ENCODE data around the gene TBC1D10A.
A peak's percentile ranks its signal among the peaks of the same experiment; 100 is the strongest.

Gene TBC1D10A, protein sequence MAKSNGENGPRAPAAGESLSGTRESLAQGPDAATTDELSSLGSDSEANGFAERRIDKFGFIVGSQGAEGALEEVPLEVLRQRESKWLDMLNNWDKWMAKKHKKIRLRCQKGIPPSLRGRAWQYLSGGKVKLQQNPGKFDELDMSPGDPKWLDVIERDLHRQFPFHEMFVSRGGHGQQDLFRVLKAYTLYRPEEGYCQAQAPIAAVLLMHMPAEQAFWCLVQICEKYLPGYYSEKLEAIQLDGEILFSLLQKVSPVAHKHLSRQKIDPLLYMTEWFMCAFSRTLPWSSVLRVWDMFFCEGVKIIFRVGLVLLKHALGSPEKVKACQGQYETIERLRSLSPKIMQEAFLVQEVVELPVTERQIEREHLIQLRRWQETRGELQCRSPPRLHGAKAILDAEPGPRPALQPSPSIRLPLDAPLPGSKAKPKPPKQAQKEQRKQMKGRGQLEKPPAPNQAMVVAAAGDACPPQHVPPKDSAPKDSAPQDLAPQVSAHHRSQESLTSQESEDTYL

DNA sequence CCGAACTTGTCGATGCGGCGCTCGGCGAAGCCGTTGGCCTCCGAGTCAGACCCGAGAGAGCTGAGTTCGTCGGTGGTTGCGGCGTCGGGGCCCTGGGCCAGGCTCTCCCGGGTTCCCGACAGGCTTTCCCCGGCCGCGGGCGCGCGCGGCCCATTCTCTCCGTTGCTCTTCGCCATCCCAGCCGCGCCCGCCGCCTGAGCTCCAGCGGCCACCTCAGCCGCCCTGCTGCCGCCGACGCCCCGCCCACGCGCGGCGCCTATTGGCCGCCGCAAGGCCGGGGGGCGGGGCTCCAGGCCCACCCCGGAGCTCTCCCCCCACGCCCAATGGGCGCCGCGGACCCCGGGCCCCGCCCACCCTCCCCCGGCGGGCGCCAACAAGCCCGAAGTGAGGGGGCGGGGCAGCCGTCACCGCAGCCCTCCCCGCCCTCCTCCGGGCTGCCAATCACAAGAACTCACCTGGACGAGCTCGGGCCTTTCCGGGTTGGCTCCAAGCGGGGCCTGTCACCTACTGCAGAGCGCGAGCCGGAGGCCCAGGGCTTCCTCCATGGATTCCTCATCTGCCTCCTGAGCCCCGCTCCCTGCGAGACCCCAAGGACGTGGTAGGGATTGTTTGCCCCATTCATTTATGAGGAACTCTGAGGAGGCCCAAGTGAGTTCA lies at the start of gene TBC1D10A:
TSS of gene TBC1D10A (minus strand) at position 236 of the 657 bp plus-strand sequence. CDS start at position 176, 60 bp downstream.
- DNase-seq (ENCODE audit: low read depth in 2 of 2), result peak; percentile 83 to 90

DNA sequence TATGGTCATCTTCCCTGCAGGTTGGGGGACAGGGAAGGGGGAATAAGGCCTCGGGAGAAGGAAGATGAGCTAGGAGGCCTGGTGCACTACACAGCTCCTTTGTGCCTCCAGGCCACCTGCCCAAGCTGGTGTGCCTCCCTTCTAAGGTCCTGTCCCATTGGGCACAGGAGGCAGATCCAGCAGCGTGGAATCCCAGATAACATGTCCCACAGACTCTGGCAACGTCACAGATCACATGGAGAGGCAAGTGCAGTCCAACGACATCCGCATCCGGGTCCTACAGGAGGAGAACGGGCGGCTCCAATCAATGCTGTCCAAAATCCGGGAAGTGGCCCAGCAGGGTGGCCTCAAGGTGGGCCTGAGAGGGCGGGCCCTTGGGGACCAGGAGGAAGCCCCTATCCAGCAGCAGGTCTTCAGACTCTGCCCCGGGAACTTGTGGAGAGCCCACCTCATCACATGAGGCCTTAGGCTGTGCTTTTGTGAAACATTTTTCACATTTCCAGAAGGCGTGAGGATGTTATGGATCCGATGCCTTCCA lies 48.6 kb upstream of the TBC1D10A start:
- DNase-seq (ENCODE audit: low read depth in 2 of 2), result no peak

DNA sequence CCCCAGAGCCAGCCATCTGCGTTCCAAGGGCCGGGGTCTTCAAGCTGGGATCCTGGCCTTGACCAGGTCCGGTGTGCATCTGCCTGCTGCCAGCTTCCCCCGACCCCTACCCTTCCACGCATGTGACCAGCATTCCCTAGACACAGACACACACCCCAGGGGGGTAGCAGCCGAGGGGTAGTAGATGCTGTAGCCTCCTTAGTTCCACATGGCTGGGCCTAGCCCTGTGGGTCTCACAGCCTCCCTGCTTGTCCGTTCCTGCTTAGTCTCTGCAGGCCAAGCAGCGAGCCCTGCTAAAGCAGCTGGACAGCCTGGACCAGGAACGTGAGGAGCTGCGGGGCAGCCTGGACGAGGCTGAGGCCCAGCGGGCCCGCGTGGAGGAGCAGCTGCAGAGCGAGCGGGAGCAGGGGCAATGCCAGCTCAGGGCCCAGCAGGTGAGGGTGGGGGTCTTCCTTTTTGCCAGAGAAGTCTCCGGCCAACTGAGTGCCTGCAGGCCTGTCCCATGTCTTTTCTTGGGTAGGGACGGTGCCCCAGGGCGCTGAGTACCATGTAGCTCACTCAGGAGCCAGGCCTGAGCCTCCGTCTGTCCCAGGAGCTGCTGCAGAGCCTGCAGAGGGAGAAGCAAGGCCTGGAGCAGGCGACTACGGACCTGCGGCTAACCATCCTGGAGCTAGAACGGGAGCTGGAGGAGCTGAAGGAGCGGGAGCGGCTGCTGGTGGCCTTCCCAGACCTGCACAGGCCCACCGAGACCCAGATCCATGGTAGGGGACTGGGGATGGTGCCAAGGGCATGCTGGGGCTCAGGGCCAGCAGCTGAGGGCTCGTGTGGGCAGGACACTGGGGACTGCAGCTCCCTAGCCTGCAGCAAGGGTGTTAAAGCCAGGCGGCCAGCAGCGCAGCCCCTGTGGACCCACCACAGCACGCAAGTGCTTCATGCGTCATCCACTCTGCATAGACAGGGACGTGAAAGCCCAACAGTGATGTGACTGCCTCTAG lies 46.9 kb upstream of the TBC1D10A start:
- DNase-seq (ENCODE audit: low read depth in 2 of 2), result no peak

DNA sequence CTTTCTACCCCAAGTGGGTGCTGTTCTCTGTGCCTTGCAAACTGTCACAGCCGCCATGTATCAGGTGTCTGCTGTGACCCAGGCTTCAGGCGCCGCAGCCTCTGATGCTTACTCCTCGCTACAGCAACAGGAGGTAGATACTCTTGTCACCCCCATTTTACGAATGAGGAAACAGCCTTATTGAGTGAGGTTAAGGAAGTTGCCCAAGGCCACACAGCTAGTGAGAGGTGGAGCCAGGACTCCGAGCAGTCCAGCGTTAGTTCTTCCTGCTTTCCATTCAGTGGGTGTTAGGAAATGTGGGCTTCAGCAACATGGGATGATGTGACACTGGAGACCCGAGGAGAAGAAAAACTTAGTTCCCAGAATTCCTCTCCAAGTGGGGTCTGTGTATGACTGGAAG lies 46.2 kb upstream of the TBC1D10A start:
- no peak for DNase-seq (ENCODE audit: low read depth in 2 of 2)

DNA sequence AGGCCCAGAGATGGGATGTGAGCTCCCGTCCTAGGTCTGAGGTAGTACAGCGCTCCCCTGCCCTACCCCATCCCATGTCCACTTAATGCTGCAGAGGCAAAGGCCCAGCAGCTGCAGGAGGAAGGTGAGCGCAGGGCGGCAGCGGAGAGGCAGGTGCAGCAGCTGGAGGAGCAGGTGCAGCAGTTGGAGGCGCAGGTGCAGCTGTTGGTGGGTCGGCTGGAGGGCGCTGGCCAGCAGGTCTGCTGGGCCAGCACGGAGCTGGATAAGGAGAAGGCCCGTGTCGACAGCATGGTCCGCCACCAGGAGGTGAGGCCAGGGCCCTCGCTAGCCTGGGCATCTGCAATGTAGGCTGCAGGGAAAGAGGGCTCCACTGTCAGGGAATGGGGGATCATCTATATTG lies 45.2 kb upstream of the TBC1D10A start:
- DNase-seq (ENCODE audit: low read depth in 2 of 2), result no peak

DNA sequence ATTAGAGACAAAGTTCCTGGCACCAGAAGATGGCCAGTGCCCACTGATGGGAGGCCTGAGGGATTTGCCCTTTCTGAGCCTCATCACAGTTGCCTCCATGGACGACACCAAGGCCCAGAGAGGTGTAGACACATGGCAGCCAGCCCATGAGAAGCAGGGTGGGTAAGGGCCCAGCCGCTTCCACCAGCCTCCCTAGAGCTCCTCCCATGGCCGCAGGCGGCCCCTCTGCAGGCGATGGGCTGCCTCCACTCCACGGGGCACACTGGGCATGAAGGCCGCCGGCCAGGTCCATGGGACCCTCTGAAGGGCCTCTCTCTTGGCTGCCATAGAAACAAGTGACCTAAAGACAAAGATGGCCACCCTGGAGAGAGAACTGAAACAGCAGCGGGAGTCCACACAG lies 44.6 kb upstream of the TBC1D10A start:
- no peak for DNase-seq (ENCODE audit: low read depth in 2 of 2)

DNA sequence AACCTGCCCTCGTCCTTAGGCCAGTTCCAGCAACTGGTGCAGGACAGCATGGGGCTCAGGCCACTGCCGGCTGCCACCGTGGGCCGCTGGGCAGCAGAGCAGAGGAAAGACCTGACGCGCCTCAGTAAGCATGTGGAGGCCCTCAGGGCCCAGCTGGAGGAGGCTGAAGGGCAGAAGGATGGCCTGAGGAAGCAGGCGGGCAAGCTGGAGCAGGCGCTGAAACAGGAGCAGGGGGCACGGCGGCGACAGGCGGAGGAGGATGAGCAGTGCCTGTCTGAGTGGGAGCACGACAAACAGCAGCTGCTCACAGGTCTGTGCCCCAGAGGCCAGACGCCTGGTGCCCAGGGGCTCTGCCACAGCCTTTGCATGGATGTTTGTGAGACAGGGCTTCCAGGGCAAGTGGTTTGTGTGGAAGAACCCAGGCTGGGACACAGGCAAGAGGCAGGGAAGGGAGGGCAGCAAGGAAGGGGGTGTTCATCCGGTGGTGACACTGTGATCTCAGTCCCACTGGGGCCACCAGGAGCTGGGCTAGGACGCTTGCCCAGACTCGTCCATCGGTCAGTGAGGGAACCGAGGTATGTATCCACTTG lies 44.0 kb upstream of the TBC1D10A start:
- DNase-seq (ENCODE audit: low read depth in 2 of 2), result no peak

DNA sequence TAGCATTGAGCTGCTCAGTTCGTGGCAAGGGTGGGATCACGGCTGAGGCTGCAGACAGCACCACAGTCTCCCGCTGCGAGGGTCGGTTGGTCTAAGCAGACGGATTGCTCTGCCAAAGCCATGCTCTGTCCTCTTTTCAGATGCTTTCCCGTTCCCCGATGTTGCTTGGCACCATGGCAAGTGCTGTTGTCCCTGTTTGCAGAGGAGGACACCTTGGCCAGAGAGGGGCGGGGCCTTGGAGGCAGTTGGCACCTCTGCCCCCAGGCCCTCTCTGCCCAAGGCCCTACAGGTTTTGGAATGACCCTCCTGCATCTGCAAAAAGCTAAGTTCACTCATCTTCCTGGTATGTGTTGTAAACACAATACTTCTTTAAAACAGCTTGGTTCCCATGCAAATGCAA lies 41.7 kb upstream of the TBC1D10A start:
- DNase-seq (ENCODE audit: low read depth in 2 of 2), result no peak

DNA sequence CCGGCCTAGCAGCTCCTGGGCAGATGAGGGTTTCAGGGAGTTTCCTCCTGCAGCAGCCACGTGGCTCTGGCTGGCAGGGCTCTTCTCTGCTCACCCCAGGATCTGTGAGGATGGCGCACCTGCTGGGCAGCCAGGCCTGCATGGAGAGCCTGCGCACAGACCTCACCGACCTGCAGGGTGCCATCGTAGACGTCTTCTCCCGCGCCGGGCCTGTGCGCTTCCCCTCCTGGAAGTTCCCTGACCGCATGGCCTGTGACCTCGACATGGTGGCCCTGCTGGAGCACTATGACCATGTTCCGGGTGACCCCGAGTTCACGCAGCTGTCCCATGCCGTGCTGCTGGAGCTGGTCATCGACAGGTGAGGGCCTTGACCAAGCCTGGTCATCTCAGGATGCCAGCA lies 39.1 kb upstream of the TBC1D10A start:
- no peak for DNase-seq (ENCODE audit: low read depth in 2 of 2)

DNA sequence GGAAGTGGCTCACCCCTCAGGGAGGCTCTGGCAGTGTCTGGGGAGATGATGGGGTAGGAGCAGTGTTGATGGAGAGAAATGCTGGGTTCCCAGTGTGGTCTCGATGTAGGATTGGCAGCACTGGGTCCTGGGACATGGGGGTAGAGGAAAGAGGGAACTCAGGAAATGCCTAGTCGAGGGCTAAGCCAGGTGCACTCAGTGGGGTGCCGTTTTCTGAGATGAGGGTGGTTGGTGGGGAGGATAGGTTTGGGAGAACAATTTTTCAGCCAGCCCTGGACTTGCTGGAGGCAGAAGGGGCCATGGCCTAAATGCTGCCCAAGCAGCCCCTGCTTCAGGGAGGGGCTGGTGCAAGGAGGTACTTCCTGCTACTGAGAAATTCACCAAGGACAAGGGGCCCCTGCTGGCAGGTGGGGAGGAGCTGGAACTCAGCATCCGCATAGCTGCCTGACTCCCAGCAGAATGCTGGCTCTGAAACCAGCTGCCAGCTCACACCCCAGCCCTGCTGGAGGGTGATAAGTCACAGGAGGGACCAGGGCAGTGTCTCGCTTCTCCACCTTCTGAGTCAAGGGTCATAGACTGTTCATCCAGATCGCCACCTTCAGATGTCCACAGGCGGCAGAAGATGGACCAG lies 36.0 kb upstream of the TBC1D10A start:
- DNase-seq (ENCODE audit: low read depth in 2 of 2), result no peak

DNA sequence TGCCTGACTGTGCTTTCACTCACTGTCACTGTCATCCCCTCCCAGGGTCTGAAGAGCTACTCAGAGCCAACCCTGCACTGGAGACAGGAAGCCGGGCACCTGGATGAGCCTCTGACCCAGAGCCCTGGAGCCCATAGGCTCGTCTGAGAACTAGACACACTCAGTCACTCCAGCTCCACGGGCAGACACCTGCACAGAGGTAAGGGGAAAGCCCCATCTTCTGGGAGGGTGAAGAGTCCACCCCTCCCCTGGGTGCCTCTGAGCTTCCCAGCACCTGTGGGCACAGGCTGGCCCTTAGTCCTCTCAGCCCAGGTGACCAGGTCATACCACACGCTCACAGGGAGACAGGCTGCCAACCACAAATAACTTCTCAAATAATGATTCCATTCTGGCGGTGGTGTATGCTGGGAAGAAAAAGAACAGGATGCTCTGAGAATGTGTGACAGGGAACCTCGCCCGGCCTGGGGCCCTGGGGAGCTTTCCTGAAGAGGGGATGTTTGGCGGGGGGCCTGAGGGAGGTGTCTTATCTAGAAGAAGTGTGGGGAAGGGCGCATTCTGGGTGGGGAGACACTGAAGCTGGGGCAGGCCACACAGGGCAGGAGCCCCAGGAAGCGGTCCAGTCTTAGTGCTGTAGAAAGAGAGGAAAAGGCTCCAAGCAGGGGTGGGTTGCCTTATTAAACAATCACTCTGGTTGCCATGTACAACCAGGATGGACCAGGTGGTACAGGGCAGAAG lies 35.3 kb upstream of the TBC1D10A start:
- DNase-seq (ENCODE audit: low read depth in 2 of 2), result no peak

DNA sequence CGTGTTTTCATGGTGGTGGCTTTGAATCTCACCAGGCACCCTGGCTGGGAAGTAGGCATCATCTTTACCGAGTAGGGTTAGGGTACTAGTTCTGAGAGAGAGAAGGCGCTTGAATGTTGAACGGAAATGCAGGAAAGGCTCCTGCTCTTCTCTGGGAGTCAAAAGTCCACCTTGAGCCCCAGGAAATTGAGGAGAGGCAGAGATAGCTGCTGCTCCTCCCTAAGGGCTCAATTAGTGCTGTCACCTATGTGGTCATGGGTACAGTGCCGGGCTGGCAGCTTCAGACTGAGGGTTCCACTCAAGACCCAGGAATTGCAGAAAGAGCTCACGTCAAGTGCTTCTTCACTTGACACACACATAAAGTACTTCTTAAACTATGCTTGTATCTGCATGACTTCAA lies 31.8 kb upstream of the TBC1D10A start:
- DNase-seq (ENCODE audit: low read depth in 2 of 2), result no peak

DNA sequence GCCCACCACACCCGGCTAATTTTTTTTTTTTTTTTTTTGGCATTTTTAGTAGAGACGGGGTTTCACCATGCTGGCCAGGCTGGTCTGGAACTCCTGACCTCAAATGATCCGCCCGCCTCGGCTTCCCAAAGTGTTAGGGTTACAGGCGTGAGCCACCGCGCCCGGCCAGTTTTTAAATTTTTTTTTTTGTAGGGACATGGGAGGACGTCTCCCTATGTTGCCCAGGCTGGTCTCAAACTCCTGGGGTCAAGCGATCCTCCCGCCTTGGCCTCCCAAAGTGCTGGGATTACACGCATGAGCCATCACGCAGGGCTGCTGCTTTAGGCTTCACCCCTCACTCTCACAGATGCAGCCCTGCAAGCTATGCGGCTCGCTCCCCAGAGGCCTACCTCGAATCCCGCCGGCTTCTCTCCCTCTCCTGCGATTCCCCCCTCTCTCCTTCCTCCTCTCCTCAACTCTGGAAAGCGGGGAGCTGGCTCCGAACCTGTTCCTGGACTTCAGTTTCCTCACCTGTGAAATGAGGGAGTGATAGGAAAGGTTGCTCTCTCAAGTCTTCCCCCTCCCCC lies 31.0 kb upstream of the TBC1D10A start:
- DNase-seq (ENCODE audit: low read depth in 2 of 2), result no peak

DNA sequence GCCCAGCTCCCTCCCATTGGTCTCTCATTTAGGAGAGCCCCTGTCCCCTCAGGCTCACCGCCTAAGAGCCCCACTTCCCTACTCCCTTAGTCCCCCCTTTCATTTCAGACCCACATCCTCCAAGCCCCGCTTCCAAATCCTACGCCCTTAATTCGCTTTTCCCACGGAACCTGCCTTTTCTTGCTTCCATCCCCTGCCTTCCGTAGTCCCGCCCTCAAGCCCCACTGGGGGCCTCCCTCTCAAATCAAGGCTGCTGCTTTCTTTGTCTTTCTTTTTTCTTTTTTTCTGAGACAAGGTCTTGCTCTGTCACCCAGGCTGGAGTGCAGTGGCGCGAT lies 30.5 kb upstream of the TBC1D10A start:
- DNase-seq (ENCODE audit: low read depth in 2 of 2), result no peak

DNA sequence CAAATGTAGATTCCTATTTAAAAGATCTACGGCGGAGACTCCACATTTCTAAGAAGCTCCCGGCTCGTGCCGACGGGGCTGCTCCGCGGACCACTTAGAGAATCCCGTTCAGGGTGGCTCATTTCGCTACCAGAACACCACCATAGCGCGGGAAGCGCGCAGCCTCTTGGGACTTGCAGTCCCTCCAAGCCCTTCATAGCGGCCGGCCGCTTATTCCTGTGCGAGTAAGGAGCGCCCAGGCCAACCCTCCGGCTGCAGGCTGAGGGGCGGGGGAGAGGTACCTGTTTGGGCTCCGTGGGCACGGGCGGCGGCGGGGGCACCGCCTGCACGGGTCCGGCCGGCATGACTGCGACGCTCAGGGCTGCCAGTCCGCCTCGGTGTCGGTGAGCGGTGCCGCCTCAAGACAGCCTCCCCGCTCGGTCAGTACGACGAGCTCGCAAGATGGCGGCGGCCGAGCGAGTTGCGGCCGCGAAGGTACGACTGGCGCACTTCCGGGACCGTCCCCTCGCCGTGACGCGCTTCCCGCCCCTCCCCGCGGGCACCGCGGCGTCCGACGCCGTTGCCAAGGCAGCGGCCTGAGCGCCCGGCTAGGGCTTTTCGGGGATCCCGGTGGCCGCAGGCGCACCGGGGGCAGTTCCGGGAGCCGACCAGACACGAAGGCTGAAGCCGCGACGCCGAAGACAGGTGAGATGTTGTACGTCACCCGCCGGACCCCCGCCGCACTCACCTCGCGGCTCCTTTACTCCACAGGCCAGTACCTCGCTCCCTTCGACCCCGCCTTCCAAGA lies 29.9 kb upstream of the TBC1D10A start, which contains the start of the genes CCDC157 and SF3A1:
TSS of gene CCDC157 (plus strand) at position 559 of the 787 bp plus-strand sequence. CDS start 8,994 bp downstream, outside the sequence.
TSS of gene SF3A1 (minus strand) at position 446 of the 787 bp plus-strand sequence. CDS start at position 344, 102 bp downstream.
- peak; percentile 70 to 71 for DNase-seq (ENCODE audit: low read depth in 2 of 2)

DNA sequence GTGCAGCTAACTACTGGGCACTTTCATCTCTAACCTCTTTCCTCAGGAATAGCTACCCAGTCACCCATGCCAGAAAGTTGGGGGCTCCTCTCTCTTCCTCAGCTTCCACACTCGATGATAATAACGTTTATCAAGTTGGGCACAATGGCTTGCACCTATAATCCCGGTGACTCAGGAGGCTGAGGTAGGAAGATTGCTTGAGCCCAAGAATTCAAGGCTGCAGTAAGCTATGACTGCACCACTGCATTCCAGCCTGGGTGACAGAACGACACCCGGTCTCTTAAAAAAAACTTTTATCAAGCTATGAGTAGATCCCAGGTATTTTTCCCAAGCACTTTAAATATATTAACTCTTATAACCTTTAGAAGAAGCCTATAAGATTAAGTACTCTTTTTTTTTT lies 27.9 kb upstream of the TBC1D10A start:
- DNase-seq (ENCODE audit: low read depth in 2 of 2), result no peak

DNA sequence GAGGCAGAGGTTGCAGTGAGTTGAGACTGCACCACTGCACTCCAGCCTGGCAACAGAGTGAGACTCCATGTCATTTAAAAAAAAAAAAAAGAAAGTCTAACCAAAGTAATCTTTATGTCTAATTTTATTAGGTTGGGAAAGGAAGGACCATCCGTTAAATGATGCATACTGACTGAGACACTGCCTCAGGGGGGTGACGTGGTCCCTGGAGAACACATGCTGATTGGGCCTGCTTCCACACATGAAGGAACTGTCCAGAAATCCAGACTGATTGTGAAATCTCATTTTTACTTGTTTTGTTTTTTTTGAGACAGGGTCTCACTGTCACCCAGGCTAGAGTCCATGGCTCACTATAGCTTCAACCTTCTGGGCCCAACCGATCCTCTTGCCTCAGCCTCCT lies 24.5 kb upstream of the TBC1D10A start:
- DNase-seq (ENCODE audit: low read depth in 2 of 2), result no peak

DNA sequence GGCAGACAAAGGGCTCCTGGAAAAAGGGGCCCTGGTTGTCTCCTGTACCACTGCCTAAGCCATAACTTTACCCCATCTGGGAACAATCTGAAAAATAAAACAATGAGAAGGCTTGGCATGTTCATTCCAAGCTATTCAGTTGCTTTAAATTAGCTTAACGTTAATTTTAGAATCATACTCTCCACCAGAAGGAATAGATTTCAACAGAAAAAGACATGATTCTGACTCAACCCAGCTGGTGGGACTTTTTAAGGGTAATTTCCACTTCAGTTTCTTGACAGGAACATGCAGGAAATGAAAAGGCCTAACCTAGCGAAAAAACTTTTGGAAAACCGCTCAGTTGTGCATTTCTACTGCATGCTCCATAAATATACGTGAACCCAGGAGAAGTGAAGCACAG lies 22.1 kb upstream of the TBC1D10A start:
- no peak for DNase-seq (ENCODE audit: low read depth in 2 of 2)

DNA sequence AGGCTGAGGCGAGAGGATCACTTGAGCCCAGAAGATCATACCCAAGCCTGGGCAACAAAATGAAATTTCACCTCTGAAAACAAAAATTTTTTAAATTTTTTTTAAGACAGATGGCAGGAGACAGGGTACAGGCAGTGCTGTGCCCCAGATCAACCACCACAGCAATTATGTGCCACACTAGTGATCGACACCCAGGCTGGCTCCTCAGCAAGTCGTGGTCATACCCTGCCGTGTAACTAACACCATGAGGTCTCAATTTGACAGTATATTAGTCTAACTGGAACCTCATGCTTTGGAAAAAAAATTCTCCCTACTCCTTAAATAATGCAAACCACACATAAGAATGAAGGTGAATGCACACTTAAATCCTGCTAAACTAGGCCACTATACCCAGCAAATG lies 21.7 kb upstream of the TBC1D10A start:
- no peak for DNase-seq (ENCODE audit: low read depth in 2 of 2)

Data from stimulated activated CD8-positive, alpha-beta memory T cell treated with anti-CD3 and anti-CD28 coated beads, Interleukin-15, amount 100 ng/mL, for 4 hours (primary cell).